WTC11 (cell line): ENCODE results near the gene TERF2IP.

Source experiments
- CTCF ChIP-seq: fragments of 200-600 bp; IDR thresholded peaks from 2 replicates; pipeline ENCODE4 v1.8.0; 2022; ENCODE audit warnings: antibody characterized with exemption
- FOXJ3 ChIP-seq: sonication (generic); formaldehyde crosslinking; IDR thresholded peaks from 2 replicates; pipeline ENCODE4 v1.9.0; 2021; ENCODE audit warnings: missing genetic modification reagents, mild to moderate bottlenecking, borderline replicate concordance
- GABPB1 ChIP-seq: sonication (generic); formaldehyde crosslinking; IDR thresholded peaks from 2 replicates; pipeline ENCODE4 v1.8.1; 2023; ENCODE audit warnings: mild to moderate bottlenecking, missing genetic modification reagents
- NR2C2 ChIP-seq: sonication (generic); formaldehyde crosslinking; IDR thresholded peaks from 2 replicates; pipeline ENCODE4 v1.8.0; 2022; ENCODE audit warnings: mild to moderate bottlenecking, missing genetic modification reagents
- SMAD3 ChIP-seq: sonication (generic); formaldehyde crosslinking; IDR thresholded peaks from 2 replicates; pipeline ENCODE4 v1.8.0; 2022; ENCODE audit warnings: missing genetic modification reagents, mild to moderate bottlenecking, borderline replicate concordance
- ZBTB43 ChIP-seq: sonication (generic); formaldehyde crosslinking; IDR thresholded peaks from 2 replicates; pipeline ENCODE4 v1.8.1; 2023; ENCODE audit warnings: mild to moderate bottlenecking, missing genetic modification reagents
- TF ChIP-seq, protein P1 (sequence below): sonication (generic); formaldehyde crosslinking; IDR thresholded peaks from 2 replicates; pipeline ENCODE4 v1.8.0; 2022; ENCODE audit warnings: mild to moderate bottlenecking, missing genetic modification reagents
- TF ChIP-seq, protein P2 (sequence below): sonication (generic); formaldehyde crosslinking; IDR thresholded peaks from 2 replicates; pipeline ENCODE4 v1.8.1; 2023; ENCODE audit warnings: mild to moderate bottlenecking, missing genetic modification reagents, borderline replicate concordance

- TF ChIP-seq CTCF, result no peak
- TF ChIP-seq SMAD3 (CRISPR knock-in tag), result no peak
- TF ChIP-seq GABPB1 (CRISPR knock-in tag), result peak; percentile 92
- TF ChIP-seq, protein P1, sequence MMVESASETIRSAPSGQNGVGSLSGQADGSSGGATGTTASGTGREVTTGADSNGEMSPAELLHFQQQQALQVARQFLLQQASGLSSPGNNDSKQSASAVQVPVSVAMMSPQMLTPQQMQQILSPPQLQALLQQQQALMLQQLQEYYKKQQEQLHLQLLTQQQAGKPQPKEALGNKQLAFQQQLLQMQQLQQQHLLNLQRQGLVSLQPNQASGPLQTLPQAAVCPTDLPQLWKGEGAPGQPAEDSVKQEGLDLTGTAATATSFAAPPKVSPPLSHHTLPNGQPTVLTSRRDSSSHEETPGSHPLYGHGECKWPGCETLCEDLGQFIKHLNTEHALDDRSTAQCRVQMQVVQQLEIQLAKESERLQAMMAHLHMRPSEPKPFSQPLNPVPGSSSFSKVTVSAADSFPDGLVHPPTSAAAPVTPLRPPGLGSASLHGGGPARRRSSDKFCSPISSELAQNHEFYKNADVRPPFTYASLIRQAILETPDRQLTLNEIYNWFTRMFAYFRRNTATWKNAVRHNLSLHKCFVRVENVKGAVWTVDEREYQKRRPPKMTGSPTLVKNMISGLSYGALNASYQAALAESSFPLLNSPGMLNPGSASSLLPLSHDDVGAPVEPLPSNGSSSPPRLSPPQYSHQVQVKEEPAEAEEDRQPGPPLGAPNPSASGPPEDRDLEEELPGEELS (CRISPR knock-in tag), result no peak
- no peak for TF ChIP-seq FOXJ3 (CRISPR knock-in tag)
- TF ChIP-seq NR2C2, result no peak
- TF ChIP-seq, protein P2, sequence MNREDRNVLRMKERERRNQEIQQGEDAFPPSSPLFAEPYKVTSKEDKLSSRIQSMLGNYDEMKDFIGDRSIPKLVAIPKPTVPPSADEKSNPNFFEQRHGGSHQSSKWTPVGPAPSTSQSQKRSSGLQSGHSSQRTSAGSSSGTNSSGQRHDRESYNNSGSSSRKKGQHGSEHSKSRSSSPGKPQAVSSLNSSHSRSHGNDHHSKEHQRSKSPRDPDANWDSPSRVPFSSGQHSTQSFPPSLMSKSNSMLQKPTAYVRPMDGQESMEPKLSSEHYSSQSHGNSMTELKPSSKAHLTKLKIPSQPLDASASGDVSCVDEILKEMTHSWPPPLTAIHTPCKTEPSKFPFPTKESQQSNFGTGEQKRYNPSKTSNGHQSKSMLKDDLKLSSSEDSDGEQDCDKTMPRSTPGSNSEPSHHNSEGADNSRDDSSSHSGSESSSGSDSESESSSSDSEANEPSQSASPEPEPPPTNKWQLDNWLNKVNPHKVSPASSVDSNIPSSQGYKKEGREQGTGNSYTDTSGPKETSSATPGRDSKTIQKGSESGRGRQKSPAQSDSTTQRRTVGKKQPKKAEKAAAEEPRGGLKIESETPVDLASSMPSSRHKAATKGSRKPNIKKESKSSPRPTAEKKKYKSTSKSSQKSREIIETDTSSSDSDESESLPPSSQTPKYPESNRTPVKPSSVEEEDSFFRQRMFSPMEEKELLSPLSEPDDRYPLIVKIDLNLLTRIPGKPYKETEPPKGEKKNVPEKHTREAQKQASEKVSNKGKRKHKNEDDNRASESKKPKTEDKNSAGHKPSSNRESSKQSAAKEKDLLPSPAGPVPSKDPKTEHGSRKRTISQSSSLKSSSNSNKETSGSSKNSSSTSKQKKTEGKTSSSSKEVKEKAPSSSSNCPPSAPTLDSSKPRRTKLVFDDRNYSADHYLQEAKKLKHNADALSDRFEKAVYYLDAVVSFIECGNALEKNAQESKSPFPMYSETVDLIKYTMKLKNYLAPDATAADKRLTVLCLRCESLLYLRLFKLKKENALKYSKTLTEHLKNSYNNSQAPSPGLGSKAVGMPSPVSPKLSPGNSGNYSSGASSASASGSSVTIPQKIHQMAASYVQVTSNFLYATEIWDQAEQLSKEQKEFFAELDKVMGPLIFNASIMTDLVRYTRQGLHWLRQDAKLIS, result no peak
- no peak for TF ChIP-seq ZBTB43 (CRISPR knock-in tag)
These were observed 7.0 kb upstream of the TERF2IP start for GRCh38 chr16:75640598-75640997.
